Fibroblast of villous mesenchyme (primary cell): ENCODE data around the gene SLC4A4. TPM values are rescaled to one million over a fixed set of nuclear protein-coding genes. Genes with fewer than 3 reads are reported as not detected.

ENCODE experiments used
- DNase-seq: peaks from one replicate; pipeline ENCODE4 v3.0.0-alpha.2; 2010; ENCODE audit warnings: low read depth
- H3K4me3 ChIP-seq: 2 replicates; pipeline ENCODE4 v1.5.1; 2011; ENCODE audit warnings: low read depth, mild to moderate bottlenecking, low read length
- CTCF ChIP-seq: IDR thresholded peaks from 2 replicates; pipeline ENCODE4 v1.5.1; 2012; ENCODE audit warnings: low read depth, mild to moderate bottlenecking, low read length; ENCODE audit not compliant: insufficient read depth
- total RNA-seq: library from RNA; depleted of rRNA; stranded (reverse); fragments of >200 nt; gene quantifications from 2 replicates; pipeline ENCODE4 v1.2.3, GENCODE V29; 2012

Gene SLC4A4
- total RNA-seq, 1 donor: 12.5 TPM

GRCh38 chr4:71608678-71609071, 269.9 kb downstream of the SLC4A4 start:
- no peak for TF ChIP-seq CTCF
- H3K4me3 ChIP-seq: no peak overlapping the region
- DNase-seq: no peak

GRCh38 chr4:71609167-71609566, 270.3 kb downstream of the SLC4A4 start:
- TF ChIP-seq CTCF: no peak
- DNase-seq: no peak

GRCh38 chr4:71609651-71610050, 270.8 kb downstream of the SLC4A4 start:
- TF ChIP-seq CTCF: no peak
- no peak for DNase-seq
- H3K4me3 ChIP-seq: no peak overlapping the region

More at GRCh38 chr4:71609167-71609566, 270.3 kb downstream of the SLC4A4 start:
- no peak overlapping the region for H3K4me3 ChIP-seq

GRCh38 chr4:71614621-71615020, 275.8 kb downstream of the SLC4A4 start:
- TF ChIP-seq CTCF: no peak
- H3K4me3 ChIP-seq: no peak overlapping the region
- no peak for DNase-seq

- DNase-seq: no peak
- TF ChIP-seq CTCF: no peak
- H3K4me3 ChIP-seq: no peak overlapping the region
These were observed 277.5 kb downstream of the SLC4A4 start for GRCh38 chr4:71616168-71616811.
